DMS53 treated with DMSO at 0.1 percent for 48 hours (cell line): ENCODE results near the gene FAM168A.

Experiments
- DNase-seq: peaks from one replicate; lab custom pipeline; 2025; ENCODE audit not compliant: unreplicated experiment; lab: John Stamatoyannopoulos, UW

Gene FAM168A

DNA sequence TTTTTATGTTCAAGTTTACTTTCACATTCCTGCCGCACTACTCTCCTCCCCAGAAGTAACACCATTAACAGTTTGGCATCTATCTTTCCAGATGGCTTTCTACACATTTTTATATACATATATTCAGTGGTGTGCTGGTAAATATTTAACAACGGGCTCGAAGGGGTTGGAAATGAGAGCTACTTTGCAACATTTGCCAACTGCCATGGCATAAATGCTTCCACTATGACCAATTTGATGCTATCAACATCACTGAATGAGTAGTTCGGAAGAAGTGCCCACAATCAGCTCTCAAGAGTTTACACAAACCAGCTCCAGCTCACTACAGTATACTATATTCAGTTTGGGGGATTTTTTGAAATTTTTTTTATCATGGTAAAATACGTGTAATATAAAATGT lies 166.5 kb downstream of the FAM168A start:
- DNase-seq = no peak

DNA sequence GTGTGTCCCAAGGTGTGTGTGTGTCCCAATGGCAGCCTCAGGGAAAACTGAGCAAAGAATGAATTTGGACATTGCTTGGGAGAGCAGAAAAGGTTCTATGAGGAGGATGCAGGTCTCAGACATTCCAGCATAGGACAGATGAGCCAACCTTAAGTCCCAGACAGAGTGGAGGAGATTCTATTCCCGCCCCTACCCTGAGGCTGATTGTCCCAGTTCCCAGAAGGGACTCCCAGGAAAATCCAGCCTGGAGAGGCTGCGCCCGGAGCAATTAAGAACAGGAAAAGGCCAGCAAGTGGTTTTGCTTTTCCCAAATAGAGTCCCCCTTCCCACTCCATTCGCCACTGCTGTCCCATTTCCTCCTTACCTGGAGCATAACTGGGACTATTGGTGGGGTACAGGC lies 167.6 kb downstream of the FAM168A start:
- DNase-seq = no peak

DNA sequence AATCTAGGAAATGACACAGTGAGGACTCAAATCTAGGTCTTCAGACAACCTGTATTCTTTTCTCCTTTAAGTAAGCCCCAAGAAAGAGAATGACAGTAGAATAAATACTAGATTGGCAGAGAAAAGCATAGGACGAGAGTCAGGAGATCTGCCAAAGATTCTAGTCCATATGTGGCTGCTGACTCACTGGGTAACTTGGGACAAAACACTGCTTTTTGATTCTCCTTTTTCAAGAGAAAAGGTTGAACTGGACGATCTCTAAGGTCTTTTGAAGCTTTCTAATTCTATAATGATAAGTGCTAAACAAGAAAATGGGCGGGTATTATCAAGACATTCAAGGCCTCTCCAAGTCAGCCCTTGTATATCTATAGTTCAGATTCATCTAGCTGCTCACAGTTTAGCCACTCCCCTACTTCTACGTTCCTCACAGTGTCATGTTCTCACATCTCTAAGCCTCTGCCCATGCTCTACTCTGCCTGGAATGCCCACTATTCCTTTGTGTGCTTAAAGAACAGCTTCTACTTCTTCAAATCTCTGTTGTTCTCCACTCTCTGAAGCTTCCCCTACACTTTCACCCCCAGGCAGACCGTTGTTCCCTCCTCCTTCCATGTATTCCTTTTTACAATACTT lies 168.7 kb downstream of the FAM168A start:
- no peak for DNase-seq

DNA sequence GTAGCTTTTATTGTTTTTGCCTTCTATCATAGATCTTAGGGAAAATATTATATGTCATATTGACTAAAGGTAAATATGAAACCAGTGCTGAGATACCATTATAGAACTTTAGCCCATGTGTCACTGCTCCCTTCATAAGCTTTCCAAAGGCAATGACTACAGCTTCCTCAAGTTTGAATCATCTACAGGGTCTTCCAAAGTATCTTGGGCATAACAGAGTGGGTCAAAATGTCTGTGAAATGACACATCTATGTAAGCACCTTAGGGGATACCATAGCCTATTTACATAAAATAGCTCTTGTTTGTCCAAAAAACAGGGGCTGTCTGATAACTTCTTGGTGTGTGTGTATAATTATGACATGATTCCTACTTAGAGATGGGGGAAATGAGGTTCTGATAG lies 169.2 kb downstream of the FAM168A start:
- DNase-seq = no peak

DNA sequence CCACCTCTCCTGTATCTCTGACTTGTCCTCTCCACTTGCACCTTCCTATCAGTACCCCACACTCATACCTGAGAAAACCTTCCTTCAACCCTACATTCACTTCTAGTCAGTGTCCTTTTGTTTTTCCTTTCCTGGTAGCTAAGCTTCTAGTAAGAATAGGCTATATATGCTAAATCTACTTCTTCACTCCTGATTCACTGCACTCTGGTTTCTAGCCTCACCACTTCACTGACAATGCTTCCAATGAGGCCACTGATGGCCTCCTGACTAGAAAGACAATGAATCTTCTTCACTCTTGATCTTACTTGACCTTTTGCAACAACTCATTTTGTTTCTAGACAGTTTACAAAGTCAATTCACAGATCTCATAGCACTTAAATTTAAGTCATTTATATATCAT lies 169.7 kb downstream of the FAM168A start:
- DNase-seq = no peak

DNA sequence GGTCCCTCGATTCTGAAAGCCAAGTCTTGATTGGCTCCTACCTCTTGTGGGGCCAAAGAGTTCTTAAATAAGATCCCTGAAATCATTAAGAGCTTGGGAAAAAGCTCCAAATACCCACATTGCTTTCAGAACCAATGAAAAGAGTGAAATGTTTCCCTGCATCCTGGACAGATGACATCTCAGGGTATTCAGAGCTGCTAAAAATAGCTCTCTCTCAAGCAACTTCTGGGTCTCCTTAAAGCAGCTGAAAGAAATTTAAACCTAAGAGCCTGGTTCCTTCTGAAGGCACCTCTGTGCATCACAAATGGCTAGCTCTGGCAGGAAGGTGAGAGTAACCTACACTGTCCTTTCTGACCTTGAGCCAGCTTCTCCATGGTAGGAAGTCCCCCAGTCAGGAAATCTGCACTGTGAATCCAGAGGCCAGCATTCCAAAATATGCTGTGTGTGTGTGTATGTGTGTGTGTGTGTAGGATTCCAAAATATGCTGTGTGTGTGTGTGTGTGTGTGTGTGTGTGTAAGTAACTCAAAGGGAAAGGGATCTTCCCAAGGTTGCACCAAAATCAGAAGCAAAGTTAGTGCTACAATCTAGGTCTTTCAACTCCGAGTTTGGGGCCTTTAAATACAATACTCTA lies 171.6 kb downstream of the FAM168A start:
- no peak for DNase-seq

DNA sequence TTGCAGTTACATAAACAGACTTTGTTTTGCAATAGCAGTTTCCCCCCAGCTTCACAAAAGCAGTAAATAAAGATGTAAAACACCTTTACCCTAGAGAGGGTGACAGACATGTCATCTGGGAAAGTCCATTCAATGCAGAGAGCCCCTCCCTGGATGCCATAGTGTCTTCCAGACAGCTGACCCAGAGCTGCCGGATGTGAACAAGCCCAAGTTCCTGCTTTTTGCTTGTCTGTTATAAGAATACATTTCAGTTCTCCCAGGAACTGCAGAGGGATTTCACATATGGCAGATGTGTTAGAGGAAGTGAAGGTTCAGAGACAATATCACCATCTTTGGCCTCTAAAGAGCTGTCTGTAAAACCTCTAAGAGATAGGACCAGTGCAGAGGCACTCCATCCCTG lies 172.8 kb downstream of the FAM168A start:
- DNase-seq = no peak

DNA sequence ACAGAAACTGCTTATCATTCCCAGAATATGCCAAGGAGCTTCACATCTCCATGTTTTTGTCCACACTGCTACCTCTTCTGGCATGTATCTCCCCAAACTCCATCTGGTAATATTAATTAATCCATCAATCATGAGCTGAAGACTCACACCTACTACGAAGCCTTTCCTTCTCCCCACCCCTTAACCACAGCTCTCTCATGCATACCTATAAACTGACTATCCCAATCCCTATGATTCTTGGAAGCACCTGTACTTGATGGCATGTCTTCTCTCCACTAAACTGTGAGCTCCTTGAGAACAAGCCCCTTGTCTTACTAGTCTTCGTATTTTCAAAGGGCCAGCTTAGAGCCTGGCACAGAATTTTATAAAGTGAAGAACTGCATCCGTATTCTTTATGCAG lies 174.4 kb downstream of the FAM168A start:
- DNase-seq = no peak

DNA sequence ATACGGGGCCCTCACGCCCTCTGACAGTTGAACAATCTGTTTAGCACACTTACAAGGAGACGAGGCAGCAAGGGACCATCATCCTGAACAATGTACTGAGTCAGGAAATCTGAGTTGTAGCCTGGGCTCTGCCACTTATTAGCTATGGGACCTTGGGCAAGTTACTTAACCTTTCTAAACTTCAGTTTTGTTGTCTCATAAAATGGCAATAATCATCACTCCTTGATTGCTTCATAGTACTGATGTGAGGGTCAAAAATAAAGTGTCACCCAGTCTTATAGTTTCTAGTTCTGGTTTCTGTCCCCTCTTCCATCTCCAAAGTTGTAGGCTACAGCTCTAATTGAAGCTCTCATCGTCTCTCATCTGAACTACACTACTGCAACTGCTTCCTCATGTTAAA lies 175.0 kb downstream of the FAM168A start:
- no peak for DNase-seq

DNA sequence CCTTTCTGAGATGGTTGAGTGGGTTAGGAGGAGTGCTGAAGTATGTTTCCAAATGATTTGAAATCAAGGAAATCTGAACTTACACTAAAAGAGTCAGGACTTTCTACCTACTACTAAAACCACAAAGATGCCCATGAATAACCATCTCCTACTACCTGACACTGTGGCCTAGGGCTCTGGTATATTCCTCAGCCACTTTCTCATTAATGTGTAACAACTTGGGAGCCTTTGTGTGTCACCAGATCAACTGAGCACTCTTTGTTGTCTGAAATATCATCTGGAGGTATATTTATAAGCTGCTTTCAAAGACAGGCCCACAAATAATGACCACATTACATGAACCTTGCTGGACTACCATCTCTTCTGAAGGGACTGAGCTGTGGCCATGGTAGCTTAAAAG lies 177.8 kb downstream of the FAM168A start:
- no peak for DNase-seq

DNA sequence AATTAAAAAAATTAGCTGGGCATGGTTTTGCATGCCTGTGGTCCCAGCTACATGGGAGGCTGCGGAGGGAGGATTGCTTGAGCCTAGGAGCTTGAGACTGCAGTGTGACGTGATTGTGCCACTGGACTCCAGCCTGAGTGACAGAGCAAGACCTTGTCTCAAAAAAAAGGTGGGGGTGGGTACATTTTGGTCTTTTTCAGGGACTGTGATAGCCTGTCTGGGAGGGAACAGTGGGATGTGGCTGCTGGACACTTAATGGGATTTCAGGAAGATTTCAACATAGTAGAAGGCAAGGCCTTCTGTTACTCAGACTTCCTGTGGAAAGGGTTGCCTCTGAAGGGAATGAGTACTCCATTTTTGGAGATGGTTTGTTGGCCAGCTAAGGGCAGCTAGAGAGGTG lies 181.1 kb downstream of the FAM168A start:
- DNase-seq = no peak

DNA sequence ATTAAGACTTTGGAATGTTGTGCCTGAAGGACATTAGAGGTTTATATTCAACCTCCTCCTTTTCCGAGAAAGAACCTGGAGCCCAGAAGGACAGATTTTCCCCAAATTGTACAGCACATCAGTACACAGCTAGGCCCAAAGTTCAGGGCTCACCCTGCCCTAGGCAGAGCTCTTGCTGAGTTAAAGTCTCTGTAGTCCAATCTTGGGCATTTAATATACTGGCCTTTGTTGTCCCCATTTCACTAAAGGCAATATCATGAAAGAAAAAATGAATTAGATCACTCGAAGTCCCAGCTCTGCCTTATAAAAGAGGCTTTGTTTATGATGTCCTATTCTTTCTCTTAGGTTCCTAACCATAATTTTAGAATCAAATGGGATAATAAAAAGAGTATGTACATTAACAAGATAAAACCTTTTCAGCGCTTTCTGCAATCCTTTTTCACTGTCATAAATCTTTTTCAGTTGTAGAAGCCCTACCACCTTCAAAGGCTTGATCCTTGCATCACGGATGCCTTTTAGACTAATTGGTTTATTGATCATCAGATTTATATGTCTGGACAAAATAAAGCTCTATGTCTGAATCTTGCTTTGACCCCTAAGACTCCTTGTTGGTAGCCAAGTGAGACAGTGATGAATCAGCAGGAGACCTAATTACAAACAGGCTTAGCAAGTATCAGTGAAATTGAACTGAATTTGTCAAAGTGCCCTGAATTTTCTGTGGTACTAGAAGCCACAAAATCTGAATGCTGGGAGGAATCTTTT lies 181.9 kb downstream of the FAM168A start:
- no peak for DNase-seq

DNA sequence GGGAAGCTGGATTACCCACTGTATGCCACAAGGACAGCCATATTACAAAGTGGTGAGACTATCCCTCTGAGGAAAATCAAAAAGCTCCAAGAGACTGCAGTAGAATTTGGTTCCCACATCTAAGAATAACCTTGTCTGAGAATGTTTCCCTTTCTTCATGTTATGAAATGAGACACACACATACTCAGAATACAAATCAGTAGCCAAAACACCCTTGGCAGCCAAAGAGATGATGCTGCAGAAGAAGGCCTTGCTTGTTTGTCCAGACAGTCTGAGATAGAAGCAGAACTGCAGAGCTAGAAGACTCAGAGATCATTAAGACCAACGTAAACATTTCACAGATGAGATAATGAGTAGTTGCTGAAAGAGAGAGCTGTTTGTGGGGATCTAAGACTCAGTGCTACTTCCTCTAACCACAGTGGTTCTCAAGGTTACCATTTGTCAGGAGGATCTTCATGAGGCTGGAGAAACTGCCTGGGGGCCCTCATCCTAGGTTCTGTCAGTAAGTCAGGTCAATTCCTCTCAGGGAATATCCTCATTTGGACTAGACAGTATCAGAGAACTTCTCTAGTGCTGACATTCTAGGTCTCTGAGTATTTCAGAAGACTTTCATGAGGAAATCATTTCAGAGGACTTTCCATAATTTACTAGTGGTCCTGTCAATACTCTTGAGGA lies 182.8 kb downstream of the FAM168A start:
- DNase-seq = no peak

DNA sequence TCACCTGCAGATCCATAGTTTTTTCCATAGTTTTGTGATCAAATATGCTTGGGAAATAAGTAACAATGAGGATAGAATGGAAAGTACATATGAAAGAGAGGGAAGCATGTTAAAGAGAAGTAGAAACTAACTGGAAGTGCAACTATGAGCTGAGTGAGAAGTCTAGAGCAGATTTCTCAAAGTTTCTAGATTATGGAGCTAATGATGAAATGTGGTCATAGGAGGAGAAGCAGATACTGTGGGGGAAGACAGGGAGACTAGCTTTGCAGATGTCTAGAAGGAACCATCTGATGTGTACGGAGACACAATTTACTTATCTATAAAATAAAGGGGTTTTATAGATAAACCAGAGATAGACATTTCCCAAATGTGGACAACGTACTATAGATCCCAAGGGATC lies 184.7 kb downstream of the FAM168A start:
- no peak for DNase-seq

DNA sequence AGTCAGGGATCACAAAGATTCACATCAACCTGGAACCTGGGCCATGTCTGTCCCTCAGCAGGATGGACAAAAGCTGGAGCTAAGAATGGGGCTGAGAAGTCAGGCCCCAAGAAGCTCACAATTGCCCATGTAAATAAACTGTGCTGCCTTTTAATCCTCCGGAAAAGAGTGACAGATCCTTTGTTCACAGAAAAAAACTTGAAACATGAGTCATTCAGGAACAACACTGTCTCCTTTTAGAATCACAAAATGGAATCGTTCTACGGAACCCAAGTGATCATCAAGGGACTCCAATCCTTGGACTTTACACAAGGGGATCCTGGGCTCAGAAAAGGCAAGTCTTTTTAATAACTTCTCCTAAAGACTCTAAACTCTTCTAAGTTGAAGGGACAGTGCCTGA lies 185.6 kb downstream of the FAM168A start:
- peak; percentile 61 for DNase-seq

DNA sequence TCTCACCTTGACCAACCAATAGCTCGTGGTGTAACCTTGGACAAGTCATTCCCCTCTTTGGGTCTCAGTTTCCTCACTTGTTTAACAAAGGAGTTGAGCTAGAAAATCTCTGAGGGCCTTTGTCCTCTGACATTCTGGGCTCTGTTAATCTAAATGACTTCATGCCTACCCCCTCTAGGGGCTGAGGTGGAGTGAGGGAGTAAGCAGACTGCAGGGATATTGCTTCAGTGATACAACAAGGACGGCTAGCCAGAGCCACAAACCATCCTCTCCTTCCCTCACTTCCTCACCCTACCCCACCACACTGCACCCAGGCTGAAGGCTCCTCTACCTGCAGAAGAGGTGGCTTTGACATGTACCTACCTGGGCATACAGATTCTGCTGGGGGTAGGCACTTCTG lies 186.9 kb downstream of the FAM168A start:
- DNase-seq = no peak

DNA sequence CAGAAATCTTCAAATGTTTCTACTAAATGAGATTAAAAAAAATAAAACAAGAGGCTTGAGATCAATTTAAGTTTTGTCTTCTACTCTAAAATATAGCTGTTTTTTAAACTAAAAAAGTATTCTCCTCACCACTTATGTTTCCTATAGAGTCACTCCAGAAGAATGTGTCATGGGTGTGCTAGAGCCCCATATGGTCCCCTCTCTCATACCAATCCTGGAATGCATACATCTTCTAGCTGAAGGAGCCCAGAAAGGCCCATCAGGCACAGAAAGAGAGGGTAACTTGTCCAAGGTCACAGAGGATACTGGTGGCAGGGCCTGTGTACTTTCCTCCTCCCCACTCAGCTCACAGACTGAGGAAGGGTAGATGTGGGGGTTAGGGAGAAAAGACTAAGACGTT lies 187.3 kb downstream of the FAM168A start:
- DNase-seq = no peak

DNA sequence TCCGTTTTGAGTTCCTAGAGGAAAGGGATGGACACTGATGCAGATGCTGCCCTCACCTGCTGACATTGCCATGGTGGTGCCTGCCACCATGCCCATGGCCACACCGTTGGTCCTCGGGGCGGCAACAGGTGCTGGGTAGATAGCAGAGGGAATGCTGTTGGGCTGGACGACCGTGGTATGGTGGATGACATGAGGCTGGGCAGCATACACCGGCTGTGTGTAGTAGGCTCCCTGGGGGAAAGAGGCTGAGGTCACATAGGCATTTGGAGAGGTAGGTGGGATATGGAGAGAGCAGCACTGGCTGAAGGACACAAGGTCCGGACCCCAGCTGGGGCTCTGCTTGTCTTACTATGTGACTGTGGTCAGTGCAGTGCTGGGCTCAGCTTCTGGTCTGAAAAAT lies 188.5 kb downstream of the FAM168A start:
- DNase-seq = no peak

DNA sequence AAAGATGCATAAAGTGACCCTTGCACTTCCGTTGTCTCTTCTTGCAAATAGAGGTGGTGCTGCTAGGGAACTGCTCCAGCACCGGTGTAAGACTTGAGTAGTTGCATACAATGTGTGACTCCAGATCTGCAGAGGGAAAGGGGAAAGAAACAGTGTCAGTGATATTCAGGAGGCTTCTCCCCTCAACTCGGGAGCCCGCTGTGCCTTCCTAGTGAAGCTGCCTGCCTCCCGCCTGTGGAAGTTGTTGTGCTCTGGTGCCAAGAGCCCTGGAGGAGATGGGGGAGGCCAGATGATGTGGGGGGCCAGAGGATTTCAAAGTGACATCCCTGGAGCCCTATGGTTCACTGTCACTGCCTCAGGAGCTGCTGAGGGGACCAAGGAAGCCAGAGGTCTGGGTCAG lies 191.3 kb downstream of the FAM168A start:
- no peak for DNase-seq

DNA sequence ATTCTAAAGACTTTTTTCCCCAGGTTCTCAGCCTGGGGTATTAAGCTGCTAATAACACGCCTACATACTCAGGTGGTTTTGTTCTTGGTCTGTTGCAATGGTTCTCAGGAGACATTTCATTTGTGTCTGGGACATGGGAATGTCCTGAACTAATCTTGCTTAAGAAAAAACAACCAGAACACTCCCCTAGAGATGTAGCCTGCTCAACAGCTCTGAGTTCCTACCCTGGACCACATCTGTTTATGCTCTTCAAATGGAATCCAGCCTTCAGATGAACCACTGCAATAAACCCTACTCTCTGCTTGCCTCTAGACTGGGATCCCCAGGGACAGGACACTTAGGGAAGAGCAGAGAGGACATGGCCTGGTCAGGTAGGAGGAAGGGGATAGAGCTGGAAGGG lies 191.8 kb downstream of the FAM168A start:
- DNase-seq = no peak

DNA sequence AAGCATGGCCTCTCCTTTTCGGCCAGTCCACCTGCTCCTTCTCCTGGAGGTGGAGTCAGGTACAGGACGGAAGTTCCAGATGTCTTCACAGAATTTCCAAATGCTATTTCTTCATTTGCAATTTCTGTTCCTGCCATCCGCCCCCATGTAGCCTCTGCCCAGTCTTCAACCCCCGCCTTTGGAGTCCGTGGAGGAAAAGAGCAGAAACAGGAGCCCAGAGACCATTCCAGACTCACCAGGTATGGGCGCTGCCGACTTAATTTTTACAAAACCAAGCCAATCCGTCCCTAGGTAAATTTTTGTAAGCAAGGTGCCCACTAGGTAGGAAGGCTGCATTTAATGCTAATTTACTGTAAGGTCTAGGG lies 192.8 kb downstream of the FAM168A start:
- no peak for DNase-seq

DNA sequence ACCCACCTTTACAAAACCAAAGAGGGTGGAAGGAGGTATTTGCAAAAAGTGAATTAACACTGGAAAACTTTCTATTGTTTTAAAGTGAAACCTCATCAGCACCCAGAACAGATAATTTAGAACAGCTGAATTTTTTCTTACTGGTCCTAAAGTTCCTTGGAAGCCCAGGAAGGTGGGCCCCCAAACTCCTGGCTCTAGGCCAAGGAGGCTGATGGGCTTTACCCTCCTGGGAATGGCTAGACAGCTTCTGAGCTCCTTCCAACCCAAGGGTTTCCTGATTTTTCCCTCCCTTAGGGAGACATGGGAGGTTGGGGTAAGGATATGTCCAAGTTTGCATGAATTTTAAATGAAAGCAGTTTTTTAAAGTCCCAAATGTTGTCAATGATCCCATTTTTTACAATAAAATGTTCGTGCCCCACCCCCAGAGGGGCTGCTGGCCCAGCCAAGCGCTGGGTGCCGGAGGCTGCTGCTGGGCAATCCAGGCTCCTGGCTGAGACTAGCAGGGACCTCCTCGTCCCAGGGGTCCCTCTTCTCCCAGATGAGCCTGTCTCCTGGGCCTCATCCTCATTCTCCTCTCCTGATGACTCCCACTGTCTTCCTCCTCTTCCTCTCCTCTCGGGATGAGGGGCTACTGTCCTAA lies 193.3 kb downstream of the FAM168A start:
- no peak for DNase-seq
